Gastrocnemius medialis (tissue), 4 donors: ENCODE results near the gene LARP1. TPM values are rescaled to one million over a fixed set of nuclear protein-coding genes. Genes with fewer than 3 reads are reported as not detected.

ENCODE experiments used
- ATAC-seq, 2 donors: fragments of 150-250 bp; one replicate each; pipeline ENCODE4 v1.9.1; 2016
- DNase-seq, 2 donors: peaks; one replicate each; pipeline ENCODE4 v3.0.0-alpha.2; 2019
- H3K27ac ChIP-seq, 4 donors: fragments of 200-600 bp; sonication (generic); 1 replicate in 1 of 4; 2 replicates in 3 of 4; pipeline ENCODE4 v1.5.1; 2016 to 2018; ENCODE audit warnings: mild to moderate bottlenecking in 2 of 4, moderate library complexity in 1 of 4
- H3K27me3 ChIP-seq, 3 donors: fragments of 200-600 bp; sonication (generic) in 2 of 3; 1 replicate in 1 of 3; 2 replicates in 2 of 3; pipeline versions ENCODE4 v1.5.1 to v1.6.0; 2016 to 2019; ENCODE audit warnings: mild to moderate bottlenecking in 1 of 3, moderate library complexity in 1 of 3
- H3K36me3 ChIP-seq, 2 donors: fragments of 200-600 bp; sonication (generic) in 1 of 2; one replicate each; pipeline ENCODE4 v1.5.1; 2017 to 2018
- H3K4me1 ChIP-seq, 2 donors: fragments of 200-600 bp; sonication (generic) in 1 of 2; one replicate each; pipeline ENCODE4 v1.5.1; 2016 to 2017; ENCODE audit warnings: mild to moderate bottlenecking in 2 of 2
- H3K4me3 ChIP-seq, 4 donors: fragments of 200-600 bp; sonication (generic) in 3 of 4; 1 replicate in 1 of 4; 2 replicates in 3 of 4; pipeline ENCODE4 v1.5.1; 2016 to 2019; ENCODE audit warnings: mild to moderate bottlenecking in 2 of 4
- H3K9me3 ChIP-seq, 3 donors: fragments of 200-600 bp; sonication (generic) in 2 of 3; 1 replicate in 1 of 3; 2 replicates in 2 of 3; pipeline ENCODE4 v1.5.1; 2016 to 2019
- POLR2A ChIP-seq, 2 donors: fragments of 450-650 bp; IDR thresholded peaks; one replicate each; pipeline ENCODE4 v1.6.1; 2017; ENCODE audit warnings: antibody characterized with exemption in 2 of 2, mild to moderate bottlenecking in 2 of 2, moderate library complexity in 2 of 2
- in situ Hi-C, 4 donors: fragments of 200-750 bp; cut with MboI; loops; one replicate each; pipeline versions ENCODE4 v1.15.0 to v1.8.0; 2017; ENCODE audit warnings: low sequenced_read_pairs in 4 of 4
- intact Hi-C: fragments of 100-400 bp; cut with DNase I; formaldehyde crosslinking; loops from one replicate; pipeline ENCODE4 v1.15.1; 2023; ENCODE audit warnings: low total_unique reads
- total RNA-seq, 4 donors: library from RNA; depleted of rRNA; stranded (reverse); fragments of >200 nt; gene quantifications; one replicate each; pipeline versions ENCODE4 v1.1.0 to v1.2.3, GENCODE V29; 2016
- TF ChIP-seq, protein P1 (sequence below), 5 experiments: fragments of 450-650 bp in 3 of 5; fragments of 200-600 bp in 2 of 5; sonication (generic) in 2 of 5; IDR thresholded peaks in 4 of 5; conservative IDR thresholded peaks in 1 of 5; 1 replicate in 4 of 5; 2 replicates in 1 of 5; pipeline ENCODE4 v1.5.1; 2016 to 2019; ENCODE audit warnings: antibody characterized with exemption in 5 of 5, mild to moderate bottlenecking in 3 of 5, moderate library complexity in 3 of 5

LARP1 gene
- 100 to 1,000 TPM in 3 of 4 donors, 10 to 100 TPM in 1; 77.8 to 125 (median 119) TPM for total RNA-seq

DNA sequence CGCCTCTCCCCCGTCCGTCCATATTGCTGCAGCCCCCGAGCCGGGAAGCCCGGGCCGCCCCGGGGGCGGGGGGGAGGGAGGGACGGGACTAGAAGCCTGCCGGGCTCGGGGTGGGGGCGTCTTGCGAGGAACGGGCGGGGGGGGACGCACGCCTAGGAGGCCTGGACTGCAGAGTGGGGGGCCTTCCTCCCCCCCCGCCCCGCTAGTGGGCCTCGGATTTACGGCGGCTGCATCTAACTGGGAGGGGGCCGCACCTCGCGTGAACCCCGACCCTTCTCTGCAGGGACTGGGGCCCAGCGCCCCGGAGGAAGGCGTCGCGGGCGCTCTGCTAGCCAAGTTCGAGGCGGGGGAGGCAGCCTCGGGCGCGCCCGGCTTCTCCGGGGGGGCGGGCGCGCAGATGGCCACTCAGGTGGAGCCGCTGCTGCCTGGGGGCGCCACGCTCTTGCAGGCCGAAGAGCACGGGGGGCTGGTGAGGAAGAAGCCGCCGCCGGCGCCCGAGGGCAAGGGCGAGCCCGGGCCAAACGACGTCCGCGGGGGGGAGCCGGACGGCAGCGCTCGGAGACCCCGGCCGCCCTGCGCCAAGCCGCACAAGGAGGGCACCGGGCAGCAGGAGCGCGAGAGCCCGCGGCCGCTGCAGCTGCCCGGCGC, at the start of gene LARP1:
LARP1 (plus strand) TSS at position 17 of the 648 bp plus-strand sequence; CDS start at position 398, 381 bp downstream.
- TF ChIP-seq POLR2A (IDR thresholded peaks at IDR 0.05) = peak in 1 of 2 donors; percentile 12
- TF ChIP-seq, protein P1, sequence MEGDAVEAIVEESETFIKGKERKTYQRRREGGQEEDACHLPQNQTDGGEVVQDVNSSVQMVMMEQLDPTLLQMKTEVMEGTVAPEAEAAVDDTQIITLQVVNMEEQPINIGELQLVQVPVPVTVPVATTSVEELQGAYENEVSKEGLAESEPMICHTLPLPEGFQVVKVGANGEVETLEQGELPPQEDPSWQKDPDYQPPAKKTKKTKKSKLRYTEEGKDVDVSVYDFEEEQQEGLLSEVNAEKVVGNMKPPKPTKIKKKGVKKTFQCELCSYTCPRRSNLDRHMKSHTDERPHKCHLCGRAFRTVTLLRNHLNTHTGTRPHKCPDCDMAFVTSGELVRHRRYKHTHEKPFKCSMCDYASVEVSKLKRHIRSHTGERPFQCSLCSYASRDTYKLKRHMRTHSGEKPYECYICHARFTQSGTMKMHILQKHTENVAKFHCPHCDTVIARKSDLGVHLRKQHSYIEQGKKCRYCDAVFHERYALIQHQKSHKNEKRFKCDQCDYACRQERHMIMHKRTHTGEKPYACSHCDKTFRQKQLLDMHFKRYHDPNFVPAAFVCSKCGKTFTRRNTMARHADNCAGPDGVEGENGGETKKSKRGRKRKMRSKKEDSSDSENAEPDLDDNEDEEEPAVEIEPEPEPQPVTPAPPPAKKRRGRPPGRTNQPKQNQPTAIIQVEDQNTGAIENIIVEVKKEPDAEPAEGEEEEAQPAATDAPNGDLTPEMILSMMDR (IDR thresholded peaks at IDR 0.05 in 4 of 5, conservative IDR thresholded peaks at IDR 0.05 in 1 of 5) = no peak
- Histone ChIP-seq H3K4me1 (peaks cover 45 to 50% of the 10 kb centered on the region in 2 donors), H3K4me3 (peak within 1 kb of the TSS; percentile 88 to 97 (median 94)), H3K27me3 (no peaks in the 10 kb centered on the region), H3K9me3 (no peaks in the 10 kb centered on the region), H3K36me3 (no peaks in the 10 kb centered on the region), H3K27ac (peak within 1 kb of the TSS; percentile 99 to 100 (median 100))
- DNase-seq (peak in 1 of 2 donors; percentile 37), ATAC-seq (peak; percentile 5 to 22)
- in situ Hi-C loops (loop anchor here in 1 of 4 donors (10.0 kb wide), 1 partner anchor 71 kb away; no protein-coding TSS in a partner anchor), intact Hi-C loops (loop anchor here (1.0 to 2.0 kb wide), 3 partner anchors 73 to 185 kb away; partner anchors contain the start of genes CNOT8 and MRPL22)

DNA sequence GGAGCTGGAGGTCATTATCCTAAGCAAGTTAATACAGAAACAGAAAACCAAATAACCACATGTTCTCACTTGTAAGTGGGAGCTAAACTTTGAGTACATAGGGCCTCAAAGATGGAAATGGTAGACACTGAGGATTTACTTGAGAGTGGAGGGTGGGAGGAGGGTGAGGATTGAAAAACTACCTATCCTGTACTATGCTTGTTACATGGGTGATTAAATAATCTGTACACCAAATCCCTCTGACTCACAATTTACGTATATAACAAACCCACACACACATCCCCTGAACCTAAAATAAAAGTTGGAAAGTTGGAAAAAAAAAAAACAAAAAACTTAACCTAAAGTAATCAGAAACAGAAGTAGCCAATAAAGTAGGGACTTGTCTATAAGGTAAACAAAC, 48.8 kb upstream of the LARP1 start:
- ATAC-seq = no peak
- no peaks in the 10 kb centered on the region for H3K27me3 ChIP-seq
- intact Hi-C loops (no loop called here), in situ Hi-C loops (no loop called here)
- no peak overlapping the region for H3K27ac ChIP-seq
- no peak for DNase-seq
- TF ChIP-seq, protein P1 (IDR thresholded peaks at IDR 0.05 in 4 of 5, conservative IDR thresholded peaks at IDR 0.05 in 1 of 5) = no peak
- TF ChIP-seq POLR2A (IDR thresholded peaks at IDR 0.05) = no peak
- no peaks in the 10 kb centered on the region for H3K9me3 ChIP-seq
- H3K36me3 ChIP-seq = no peaks in the 10 kb centered on the region
- peaks cover 8 to 9% of the 10 kb centered on the region in 2 donors for H3K4me1 ChIP-seq
- H3K4me3 ChIP-seq = no peak overlapping the region

DNA sequence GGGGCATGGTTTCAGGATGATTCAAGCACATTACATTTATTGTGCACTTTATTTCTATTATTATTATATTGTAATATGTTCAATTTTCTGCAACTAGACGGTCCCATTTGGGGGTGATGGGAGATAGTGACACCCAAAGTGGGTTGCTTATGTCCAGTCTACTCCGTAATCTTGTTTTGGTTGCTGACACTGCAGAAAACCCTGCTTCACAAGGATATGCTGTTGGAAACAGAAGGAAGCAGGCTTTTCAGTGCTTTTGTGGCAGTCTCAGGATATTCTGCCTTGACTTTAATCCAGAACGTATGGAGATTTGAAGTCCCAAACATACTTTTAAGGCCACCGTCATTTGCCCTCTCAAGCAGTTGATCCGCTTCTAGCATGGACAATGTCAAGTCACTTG, 47.5 kb upstream of the LARP1 start:
- no peaks in the 10 kb centered on the region for H3K36me3 ChIP-seq
- H3K9me3 ChIP-seq = no peaks in the 10 kb centered on the region
- in situ Hi-C loops = no loop called here
- H3K27ac ChIP-seq = peak overlapping the region in 1 of 4 donors; percentile 35
- no peak overlapping the region for H3K4me3 ChIP-seq
- H3K4me1 ChIP-seq = peaks cover under 1 to 1% of the 10 kb centered on the region in 2 donors
- no peaks in the 10 kb centered on the region for H3K27me3 ChIP-seq
- DNase-seq (no peak), ATAC-seq (no peak)
- TF ChIP-seq, protein P1 (IDR thresholded peaks at IDR 0.05 in 4 of 5, conservative IDR thresholded peaks at IDR 0.05 in 1 of 5) = no peak
- intact Hi-C loops = no loop called here

DNA sequence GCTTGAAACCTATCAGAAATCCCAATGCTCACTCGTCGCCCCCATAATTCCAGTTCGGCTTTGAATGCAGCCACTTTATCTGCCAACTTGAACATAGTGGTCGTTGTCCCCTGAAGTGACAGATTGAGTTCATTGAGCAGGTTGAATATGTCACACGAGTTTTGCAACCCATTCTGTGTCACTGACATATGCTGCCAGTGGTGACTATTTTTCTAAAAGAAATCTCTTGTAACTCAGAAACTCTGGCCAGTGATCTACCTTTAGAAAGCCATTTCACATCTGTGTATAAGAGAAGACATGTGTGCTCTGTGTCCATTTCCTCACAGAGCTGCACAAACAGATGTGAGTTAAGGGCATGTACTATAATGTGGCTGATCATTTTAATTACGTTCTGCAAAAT, 47.0 kb upstream of the LARP1 start:
- TF ChIP-seq, protein P1 (IDR thresholded peaks at IDR 0.05 in 4 of 5, conservative IDR thresholded peaks at IDR 0.05 in 1 of 5) = no peak
- TF ChIP-seq POLR2A (IDR thresholded peaks at IDR 0.05) = no peak
- peaks cover 6 to 7% of the 10 kb centered on the region in 2 donors for H3K4me1 ChIP-seq
- no peaks in the 10 kb centered on the region for H3K36me3 ChIP-seq
- DNase-seq (no peak), ATAC-seq (no peak)
- in situ Hi-C loops = no loop called here
- H3K9me3 ChIP-seq = no peaks in the 10 kb centered on the region
- H3K27ac ChIP-seq = peak overlapping the region in 1 of 4 donors; percentile 35
- H3K4me3 ChIP-seq = no peak overlapping the region
- H3K27me3 ChIP-seq = no peaks in the 10 kb centered on the region
- intact Hi-C loops = no loop called here
